GM23338 (cell line): ENCODE measurements around the gene IRF6. TPM values are rescaled to one million over a fixed set of nuclear protein-coding genes. Genes with fewer than 3 reads are reported as not detected.

Experiments used
- ATAC-seq: fragments of 200-7000 bp; cut with Tn5 transposase; 3 replicates; pipeline ENCODE4 v1.9.1; 2020
- DNase-seq: peaks from one replicate; pipeline ENCODE4 v3.0.0-alpha.2; 2015; ENCODE audit warnings: low spot score
- H2AFZ ChIP-seq: fragments of 200-600 bp; sonication (generic); 2 replicates; pipeline ENCODE4 v1.8.0; 2016; ENCODE audit warnings: antibody characterized with exemption, mild to moderate bottlenecking, moderate library complexity
- H3F3A ChIP-seq: fragments of 200-600 bp; sonication (generic); replicated peaks from 2 replicates; pipeline ENCODE4 v1.8.0; 2017; ENCODE audit warnings: antibody characterized with exemption, mixed run types, low read depth
- H3K27ac ChIP-seq: fragments of 200-600 bp; sonication (generic); 2 replicates; pipeline ENCODE4 v1.6.1; 2016; ENCODE audit warnings: low read depth
- H3K27me3 ChIP-seq: fragments of 200-600 bp; sonication (generic); 2 replicates; pipeline ENCODE4 v1.8.0; 2016; ENCODE audit warnings: mild to moderate bottlenecking, mixed run types, moderate library complexity; ENCODE audit not compliant: insufficient read depth
- H3K36me3 ChIP-seq: fragments of 200-600 bp; sonication (generic); 2 replicates; pipeline ENCODE4 v1.8.0; 2016; ENCODE audit warnings: mild to moderate bottlenecking; ENCODE audit not compliant: insufficient read depth
- H3K4me1 ChIP-seq: fragments of 200-600 bp; sonication (generic); 2 replicates; pipeline ENCODE4 v1.8.0; 2016; ENCODE audit warnings: mild to moderate bottlenecking, moderate library complexity; ENCODE audit not compliant: insufficient read depth
- H3K4me2 ChIP-seq: fragments of 200-600 bp; sonication (generic); 2 replicates; pipeline ENCODE4 v1.7.1; 2017; ENCODE audit warnings: mixed run types
- H3K4me3 ChIP-seq: fragments of 200-600 bp; sonication (generic); 2 replicates; pipeline ENCODE4 v1.6.1; 2016; ENCODE audit warnings: mixed run types
- H3K79me2 ChIP-seq: fragments of 200-600 bp; sonication (generic); replicated peaks from 2 replicates; pipeline ENCODE4 v1.8.0; 2017; ENCODE audit warnings: mild to moderate bottlenecking; ENCODE audit not compliant: insufficient read depth
- H3K9me2 ChIP-seq: fragments of 200-600 bp; sonication (generic); 2 replicates; pipeline ENCODE4 v1.8.0; 2017; ENCODE audit not compliant: insufficient read depth
- H4K20me1 ChIP-seq: fragments of 200-600 bp; sonication (generic); replicated peaks from 2 replicates; pipeline ENCODE4 v1.8.0; 2017; ENCODE audit warnings: mild to moderate bottlenecking; ENCODE audit not compliant: insufficient read depth
- H3K27ac Mint-ChIP-seq: 2 replicates; pipeline ENCODE4 v1.8.0; 2020; ENCODE audit warnings: inconsistent platforms, mild to moderate bottlenecking, moderate library complexity, mixed read lengths
- H3K27me3 Mint-ChIP-seq: 3 replicates; pipeline ENCODE4 v1.8.0; 2022; ENCODE audit warnings: low read depth, mild to moderate bottlenecking, moderate library complexity, mixed read lengths, inconsistent platforms; ENCODE audit not compliant: insufficient read depth, poor library complexity
- H3K36me3 Mint-ChIP-seq: 3 replicates; pipeline ENCODE4 v1.8.0; 2021; ENCODE audit warnings: low read depth, mild to moderate bottlenecking, inconsistent platforms, moderate library complexity, mixed read lengths
- H3K4me1 Mint-ChIP-seq: 3 replicates; pipeline ENCODE4 v1.8.0; 2020; ENCODE audit warnings: mild to moderate bottlenecking, inconsistent platforms, mixed read lengths
- H3K4me3 Mint-ChIP-seq: 3 replicates; pipeline ENCODE4 v1.8.0; 2021; ENCODE audit warnings: moderate library complexity, mild to moderate bottlenecking, inconsistent platforms, mixed read lengths
- H3K9me3 Mint-ChIP-seq: 3 replicates; pipeline ENCODE4 v1.8.0; 2020; ENCODE audit warnings: moderate library complexity, mild to moderate bottlenecking, inconsistent platforms, mixed read lengths
- CREB1 ChIP-seq: fragments of 250-450 bp; sonication (Bioruptor Pico); IDR thresholded peaks from 2 replicates; pipeline ENCODE4 v1.5.0; 2020; ENCODE audit warnings: low read depth, mild to moderate bottlenecking, moderate library complexity
- CTCF ChIP-seq, 2 experiments: fragments of 200-600 bp in 1 of 2; sonication (generic) in 1 of 2; conservative IDR thresholded peaks; 2 replicates each; pipeline versions ENCODE4 v1.5.1 to v1.6.1; 2016 to 2017; ENCODE audit warnings: antibody characterized with exemption in 2 of 2, low read depth in 2 of 2, mild to moderate bottlenecking in 2 of 2, moderate library complexity in 1 of 2
- EZH2 ChIP-seq: fragments of 200-600 bp; sonication (generic); IDR thresholded peaks from one replicate; pipeline ENCODE4 v1.8.0; 2017; ENCODE audit warnings: antibody characterized with exemption, mild to moderate bottlenecking, low read depth; ENCODE audit not compliant: unreplicated experiment
- EZH2phosphoT487 ChIP-seq: fragments of 200-600 bp; sonication (generic); IDR thresholded peaks from one replicate; pipeline ENCODE4 v1.8.1; 2018; ENCODE audit warnings: antibody characterized with exemption; ENCODE audit not compliant: unreplicated experiment
- NANOG ChIP-seq: IDR thresholded peaks from 2 replicates; pipeline ENCODE4 v1.6.1; 2016; ENCODE audit warnings: antibody characterized with exemption, borderline replicate concordance
- POLR2AphosphoS5 ChIP-seq: IDR thresholded peaks from 2 replicates; pipeline ENCODE4 v1.6.1; 2016; ENCODE audit warnings: antibody characterized with exemption, low read depth
- REST ChIP-seq: IDR thresholded peaks from one replicate; pipeline ENCODE4 v1.6.1; 2018; ENCODE audit warnings: antibody characterized with exemption; ENCODE audit not compliant: unreplicated experiment
- STAT1 ChIP-seq: IDR thresholded peaks from one replicate; pipeline ENCODE4 v1.6.1; 2016; ENCODE audit warnings: antibody characterized with exemption; ENCODE audit not compliant: unreplicated experiment
- ZNF114 ChIP-seq: fragments of 250-450 bp; sonication (Bioruptor Pico); IDR thresholded peaks from 2 replicates; pipeline ENCODE4 v1.5.0; 2020; ENCODE audit warnings: mild to moderate bottlenecking, moderate library complexity
- ZNF331 ChIP-seq: fragments of 250-450 bp; sonication (Bioruptor Pico); IDR thresholded peaks from 2 replicates; pipeline ENCODE4 v1.5.0; 2020; ENCODE audit warnings: low read depth, mild to moderate bottlenecking, moderate library complexity
- polyA plus RNA-seq: library from polyadenylated mRNA; unstranded; fragments of >200 nt; fragmentation: Nextera tagmentation; extraction: Ambion mirVana; gene quantifications from 2 replicates; pipeline ENCODE4 v1.2.1, GENCODE V29; 2016
- total RNA-seq: library from RNA; depleted of rRNA; stranded (reverse); fragments of >200 nt; shearing (Covaris generic); gene quantifications from 2 replicates; pipeline ENCODE4 v1.2.3, GENCODE V29; 2014

The IRF6 gene
- total and polyA plus RNA-seq, 2 experiments from 2014 or later: 4.6 to 11.7 TPM

- no peak for DNase-seq
- Histone ChIP-seq H3K4me3 (no peak overlapping the region), H3K36me3 (no peaks in the 10 kb centered on the region), H2AFZ (no peak overlapping the region), H3K27me3 (no peaks in the 10 kb centered on the region), H3F3A (no peaks in the 10 kb centered on the region), H4K20me1 (no peaks in the 10 kb centered on the region), H3K79me2 (no peaks in the 10 kb centered on the region), H3K9me2 (0 out of 2 replicates have a peak, but pooled peaks cover 3% of the 10 kb centered on the region), H3K4me2 (no peak overlapping the region), H3K4me1 (no peaks in the 10 kb centered on the region), H3K27ac (no peak overlapping the region)
- Mint-ChIP-seq H3K4me1 (no peaks in the 10 kb centered on the region), H3K36me3 (no peaks in the 10 kb centered on the region), H3K27me3 (peaks cover 4% of the 10 kb centered on the region), H3K9me3 (no peaks in the 10 kb centered on the region), H3K27ac (no peak overlapping the region), H3K4me3 (no peak overlapping the region)
- no peak for ATAC-seq
- TF ChIP-seq ZNF114 (no peak), POLR2AphosphoS5 (no peak), ZNF331 (no peak), STAT1 (no peak)
Observed at GRCh38 chr1:209756615-209757445, 49.1 kb downstream of the IRF6 start.

GRCh38 chr1:209755926-209756614 lies 49.9 kb downstream of the IRF6 start, which contains the start of gene TRAF3IP3:
Gene TRAF3IP3 (plus strand): TSS chr1:209756053. CDS start chr1:209760040, 3,987 bp downstream.
- Histone ChIP-seq H3K27me3 (no peaks in the 10 kb centered on the region), H3K4me3 (no peak within 1 kb of the TSS), H4K20me1 (no peaks in the 10 kb centered on the region), H3K36me3 (no peaks in the 10 kb centered on the region), H3K79me2 (no peaks in the 10 kb centered on the region), H3K27ac (no peak within 1 kb of the TSS), H3K4me2 (no peak within 1 kb of the TSS), H3F3A (no peaks in the 10 kb centered on the region), H2AFZ (no peak within 1 kb of the TSS), H3K9me2 (0 out of 2 replicates have a peak, but pooled peaks cover 3% of the 10 kb centered on the region), H3K4me1 (no peaks in the 10 kb centered on the region)
- H3K9me3 Mint-ChIP-seq: no peaks in the 10 kb centered on the region
- H3K27ac Mint-ChIP-seq: no peak within 1 kb of the TSS
- H3K27me3 Mint-ChIP-seq: peaks cover 4% of the 10 kb centered on the region
- H3K4me3 Mint-ChIP-seq: no peak within 1 kb of the TSS
- no peaks in the 10 kb centered on the region for H3K36me3 Mint-ChIP-seq
- DNase-seq (no peak), ATAC-seq (no peak)
- no peaks in the 10 kb centered on the region for H3K4me1 Mint-ChIP-seq
- TF ChIP-seq CTCF (conservative IDR thresholded peaks at IDR 0.05; ENCODE audit: low read depth in 2 of 2) (no peak), ZNF114 (no peak), CREB1 (CRISPR knock-in tag) (no peak), ZNF331 (no peak), STAT1 (no peak), EZH2phosphoT487 (no peak), EZH2 (no peak), REST (no peak), NANOG (no peak)
